Duodenal mucosa (tissue), 2 donors: ENCODE measurements around the gene MYNN.

ENCODE experiments used
- H3K27ac ChIP-seq: one replicate; pipeline ENCODE4 v1.7.0; 2013; ENCODE audit warnings: low read depth, low read length
- H3K27me3 ChIP-seq, 2 donors: one replicate each; pipeline ENCODE4 v1.7.0; 2013; ENCODE audit warnings: low read length in 2 of 2, control low read depth in 1 of 2; ENCODE audit not compliant: insufficient read depth in 2 of 2, control insufficient read depth in 1 of 2
- H3K36me3 ChIP-seq, 2 donors: one replicate each; pipeline ENCODE4 v1.7.0; 2013; ENCODE audit warnings: low read length in 2 of 2, control low read depth in 1 of 2; ENCODE audit not compliant: insufficient read depth in 2 of 2, control insufficient read depth in 1 of 2
- H3K4me1 ChIP-seq, 2 donors: one replicate each; pipeline ENCODE4 v1.7.0; 2013; ENCODE audit warnings: low read length in 2 of 2, control low read depth in 1 of 2; ENCODE audit not compliant: insufficient read depth in 2 of 2, control insufficient read depth in 1 of 2
- H3K4me3 ChIP-seq, 2 donors: one replicate each; pipeline ENCODE4 v1.7.0; 2013; ENCODE audit warnings: low read length in 2 of 2, low read depth in 1 of 2
- H3K9ac ChIP-seq, 2 donors: one replicate each; pipeline ENCODE4 v1.7.0; 2013; ENCODE audit warnings: low read length in 2 of 2, low read depth in 1 of 2
- H3K9me3 ChIP-seq, 2 donors: one replicate each; pipeline ENCODE4 v1.7.0; 2013; ENCODE audit warnings: low read length in 2 of 2, control low read depth in 1 of 2; ENCODE audit not compliant: control insufficient read depth in 1 of 2

Gene MYNN

GRCh38 chr3:169777822-169778221 lies 4.6 kb downstream of the MYNN start:
- no peak overlapping the region for H3K9ac ChIP-seq
- no peak overlapping the region for H3K4me3 ChIP-seq
- H3K27me3 ChIP-seq, result no peaks in the 10 kb centered on the region
- H3K27ac ChIP-seq, result no peak overlapping the region
- peaks cover 21 to 25% of the 10 kb centered on the region in 2 donors for H3K4me1 ChIP-seq
- no peaks in the 10 kb centered on the region for H3K9me3 ChIP-seq
- peaks cover 21 to 57% of the 10 kb centered on the region in 2 donors for H3K36me3 ChIP-seq

DNA sequence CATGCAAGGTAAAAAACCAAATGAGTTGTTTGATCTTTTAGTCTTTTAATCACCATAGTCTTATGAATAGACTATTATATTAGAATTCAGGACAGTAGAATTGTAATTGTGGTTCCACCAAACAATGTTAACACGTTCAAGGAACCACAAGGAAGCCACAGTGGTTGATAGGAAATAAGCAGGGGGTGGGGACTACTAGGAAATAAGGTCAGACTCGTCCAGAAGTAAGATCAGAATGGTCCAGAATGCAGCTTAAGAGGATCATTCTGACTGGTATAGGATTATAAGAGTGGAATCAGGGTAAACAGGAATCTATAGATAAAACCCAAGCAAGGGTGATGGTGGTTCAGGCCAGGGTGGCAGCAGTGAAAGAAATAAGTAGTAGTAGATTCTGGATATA lies 7.5 kb downstream of the MYNN start:
- no peak overlapping the region for H3K4me3 ChIP-seq
- no peaks in the 10 kb centered on the region for H3K9me3 ChIP-seq
- H3K27me3 ChIP-seq, result no peaks in the 10 kb centered on the region
- peaks cover 34 to 69% of the 10 kb centered on the region in 2 donors for H3K36me3 ChIP-seq
- H3K4me1 ChIP-seq, result peaks cover 3 to 4% of the 10 kb centered on the region in 2 donors
- no peak overlapping the region for H3K9ac ChIP-seq
- no peak overlapping the region for H3K27ac ChIP-seq

- H3K4me1 ChIP-seq, result no peaks in the 10 kb centered on the region
- H3K4me3 ChIP-seq, result no peak overlapping the region
- no peaks in the 10 kb centered on the region for H3K27me3 ChIP-seq
- no peak overlapping the region for H3K27ac ChIP-seq
- H3K36me3 ChIP-seq, result peaks cover 39 to 67% of the 10 kb centered on the region in 2 donors
- no peak overlapping the region for H3K9ac ChIP-seq
- no peaks in the 10 kb centered on the region for H3K9me3 ChIP-seq
Observed at GRCh38 chr3:169781209-169781855, 8.1 kb downstream of the MYNN start.

DNA sequence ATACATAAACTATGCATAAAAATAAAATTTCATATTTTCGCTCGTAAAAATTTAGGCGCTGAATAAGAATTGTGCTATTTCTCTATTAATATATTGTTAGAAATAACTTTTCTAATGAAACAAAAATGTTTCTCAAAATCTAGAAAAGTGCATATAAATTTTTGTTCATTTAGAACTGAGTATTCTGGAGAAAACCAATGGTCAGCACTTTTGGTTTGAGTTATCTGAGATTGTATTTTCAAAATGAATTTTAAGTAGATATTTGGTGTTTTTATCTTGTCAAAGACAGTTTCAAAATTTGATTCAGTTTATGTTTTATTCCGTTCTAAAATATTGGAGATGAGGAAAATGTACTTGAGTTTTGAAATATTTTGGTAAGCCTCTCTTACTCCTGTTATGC lies 13.9 kb downstream of the MYNN start:
- H3K36me3 ChIP-seq, result peaks cover 32 to 39% of the 10 kb centered on the region in 2 donors

DNA sequence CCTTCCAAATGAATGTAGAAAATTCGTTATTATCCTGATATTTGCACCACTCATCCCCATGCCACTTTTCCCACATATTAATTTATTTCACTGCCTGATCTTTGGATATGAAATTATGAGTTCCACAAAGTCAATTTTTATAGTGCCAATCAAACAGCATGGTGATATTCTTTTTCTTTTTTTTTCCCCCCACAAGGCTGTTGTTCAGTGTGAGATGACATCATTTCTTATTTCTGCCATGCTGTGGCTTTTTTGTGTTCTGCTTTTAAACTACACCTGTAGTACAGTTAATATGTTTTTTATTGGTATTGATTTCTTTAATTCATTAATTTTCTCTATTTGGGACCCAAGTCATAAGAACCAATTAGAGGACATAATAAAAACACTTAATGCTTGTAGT lies 14.6 kb downstream of the MYNN start:
- H3K9me3 ChIP-seq, result no peaks in the 10 kb centered on the region
- peaks cover 32 to 38% of the 10 kb centered on the region in 2 donors for H3K36me3 ChIP-seq
- no peaks in the 10 kb centered on the region for H3K27me3 ChIP-seq
- no peak overlapping the region for H3K27ac ChIP-seq
- no peak overlapping the region for H3K4me3 ChIP-seq
- no peak overlapping the region for H3K9ac ChIP-seq
- no peaks in the 10 kb centered on the region for H3K4me1 ChIP-seq

More for the DNA sequence above, 13.9 kb downstream of the MYNN start:
- no peaks in the 10 kb centered on the region for H3K9me3 ChIP-seq
- no peaks in the 10 kb centered on the region for H3K27me3 ChIP-seq
- no peak overlapping the region for H3K4me3 ChIP-seq
- no peaks in the 10 kb centered on the region for H3K4me1 ChIP-seq
- no peak overlapping the region for H3K27ac ChIP-seq
- H3K9ac ChIP-seq, result no peak overlapping the region

- no peak overlapping the region for H3K4me3 ChIP-seq
- H3K9me3 ChIP-seq, result no peaks in the 10 kb centered on the region
- H3K36me3 ChIP-seq, result peaks cover 20 to 24% of the 10 kb centered on the region in 2 donors
- no peak overlapping the region for H3K9ac ChIP-seq
- no peak overlapping the region for H3K27ac ChIP-seq
- H3K27me3 ChIP-seq, result no peaks in the 10 kb centered on the region
- no peaks in the 10 kb centered on the region for H3K4me1 ChIP-seq
Observed at GRCh38 chr3:169790219-169790618, 17.0 kb downstream of the MYNN start.

- no peak overlapping the region for H3K27ac ChIP-seq
- H3K36me3 ChIP-seq, result peaks cover 14 to 20% of the 10 kb centered on the region in 2 donors
- H3K4me1 ChIP-seq, result no peaks in the 10 kb centered on the region
- no peak overlapping the region for H3K4me3 ChIP-seq
- no peaks in the 10 kb centered on the region for H3K9me3 ChIP-seq
- H3K27me3 ChIP-seq, result no peaks in the 10 kb centered on the region
- no peak overlapping the region for H3K9ac ChIP-seq
Observed at GRCh38 chr3:169790687-169791429, 17.7 kb downstream of the MYNN start.

- Histone ChIP-seq H3K4me1 (no peaks in the 10 kb centered on the region), H3K36me3 (peaks cover 4 to 11% of the 10 kb centered on the region in 2 donors), H3K27me3 (no peaks in the 10 kb centered on the region), H3K9ac (no peak overlapping the region), H3K4me3 (no peak overlapping the region), H3K27ac (no peak overlapping the region), H3K9me3 (no peaks in the 10 kb centered on the region)
Observed at GRCh38 chr3:169792359-169792758, 19.2 kb downstream of the MYNN start.

DNA sequence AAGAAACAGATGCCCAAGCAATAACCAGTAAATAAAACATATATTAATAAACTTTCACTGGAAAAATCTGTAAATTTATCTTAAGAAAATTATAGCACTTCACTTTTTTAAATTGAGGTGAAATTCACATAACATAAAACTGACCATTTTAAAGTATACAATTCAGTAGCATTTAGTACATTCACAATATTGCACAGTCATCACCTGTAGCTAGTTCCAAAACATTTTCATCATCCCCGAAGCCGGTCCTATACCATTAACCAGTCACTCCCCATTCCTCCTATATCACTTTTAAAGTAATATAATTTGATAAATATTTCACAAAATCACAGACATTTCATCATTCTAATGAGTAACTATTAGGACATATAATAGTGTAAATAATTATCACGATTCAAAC lies 31.5 kb downstream of the MYNN start:
- no peaks in the 10 kb centered on the region for H3K9me3 ChIP-seq
- H3K9ac ChIP-seq, result no peak overlapping the region
- no peaks in the 10 kb centered on the region for H3K4me1 ChIP-seq
- H3K36me3 ChIP-seq, result peaks cover 0 to 2% of the 10 kb centered on the region in 2 donors
- H3K27ac ChIP-seq, result no peak overlapping the region
- no peak overlapping the region for H3K4me3 ChIP-seq
- H3K27me3 ChIP-seq, result no peaks in the 10 kb centered on the region

- no peaks in the 10 kb centered on the region for H3K9me3 ChIP-seq
- H3K36me3 ChIP-seq, result no peaks in the 10 kb centered on the region
- H3K4me1 ChIP-seq, result peaks cover 0 to 22% of the 10 kb centered on the region in 2 donors
- H3K27me3 ChIP-seq, result no peaks in the 10 kb centered on the region
- no peak overlapping the region for H3K9ac ChIP-seq
- no peak overlapping the region for H3K4me3 ChIP-seq
- no peak overlapping the region for H3K27ac ChIP-seq
Observed at GRCh38 chr3:169809230-169809795, 36.1 kb downstream of the MYNN start.
